NCI-H2081 (cell line): ENCODE data around the gene EIF2D.
"Not testable (repeated sequence)": the region's sequence is repeated elsewhere in the genome, so short reads cannot be mapped to it uniquely, and the experiment has no call there.

Experiments
- DNase-seq, 2 experiments: peaks; one replicate each; lab custom pipeline; 2025; lab: John Stamatoyannopoulos, UW

Gene EIF2D

GRCh38 chr1:206612129-206612876 is at the start of gene EIF2D:
EIF2D (minus strand) TSS chr1:206612465; CDS start chr1:206612342, 123 bp downstream.
- DNase-seq, result peak; percentile 96 to 97

DNA sequence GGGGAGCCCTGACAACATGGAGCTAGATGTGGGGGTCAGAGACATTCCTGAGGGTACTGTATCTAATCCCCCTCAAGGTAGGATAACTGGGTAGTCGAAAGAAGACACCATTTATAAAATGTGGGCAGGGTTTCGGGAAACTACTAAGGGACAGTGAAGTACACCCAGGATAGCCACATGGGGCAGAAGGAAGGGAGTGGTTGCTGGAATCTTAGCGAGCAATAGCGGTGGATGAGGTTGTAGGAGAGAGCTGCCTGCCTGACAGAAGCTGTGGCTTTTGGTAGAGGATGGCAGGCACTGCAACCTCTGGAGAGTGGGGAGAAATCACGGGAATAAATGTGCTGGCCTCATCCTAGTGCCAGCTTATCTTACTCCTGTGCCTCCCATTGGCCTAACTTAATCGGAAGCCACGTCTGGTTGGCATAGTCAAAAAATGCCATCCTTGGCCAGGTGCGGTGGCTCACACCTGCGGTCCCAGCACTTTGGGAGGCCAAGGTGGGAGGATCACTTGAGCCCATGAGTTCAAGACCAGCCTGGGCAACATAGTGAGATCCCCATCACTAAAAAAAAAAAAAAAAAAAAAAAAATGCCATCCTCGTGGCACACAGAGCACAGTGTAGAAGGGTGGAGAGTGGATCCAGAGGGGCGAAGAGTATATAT is 49.0 kb upstream of the EIF2D start:
- DNase-seq, result no peak

DNA sequence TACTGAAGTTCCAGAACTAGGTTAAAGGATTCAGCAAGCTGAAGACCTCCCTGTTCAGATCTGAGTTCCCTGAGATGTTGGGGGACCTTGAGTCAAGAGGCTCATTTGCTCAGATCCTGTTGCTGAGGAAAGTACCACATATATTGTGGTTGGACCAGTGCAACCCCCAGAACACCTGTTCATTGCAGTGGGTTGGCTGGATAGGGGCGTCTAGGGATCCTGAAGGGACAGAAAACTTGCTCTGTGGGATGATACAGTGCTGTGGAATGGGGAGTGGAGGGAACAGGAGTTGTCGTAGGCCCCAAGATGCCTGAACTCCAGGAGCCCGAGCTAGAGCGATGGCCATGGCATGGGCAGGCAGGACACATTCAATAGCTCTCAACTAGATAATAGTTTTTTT is 47.9 kb upstream of the EIF2D start:
- no peak for DNase-seq

- DNase-seq, result no peak
Measured at GRCh38 chr1:206658981-206659273, 46.7 kb upstream of the EIF2D start.

- no peak for DNase-seq
Measured at GRCh38 chr1:206658264-206658980, 46.2 kb upstream of the EIF2D start.

- no peak for DNase-seq
Measured at GRCh38 chr1:206657751-206658150, 45.5 kb upstream of the EIF2D start.

DNA sequence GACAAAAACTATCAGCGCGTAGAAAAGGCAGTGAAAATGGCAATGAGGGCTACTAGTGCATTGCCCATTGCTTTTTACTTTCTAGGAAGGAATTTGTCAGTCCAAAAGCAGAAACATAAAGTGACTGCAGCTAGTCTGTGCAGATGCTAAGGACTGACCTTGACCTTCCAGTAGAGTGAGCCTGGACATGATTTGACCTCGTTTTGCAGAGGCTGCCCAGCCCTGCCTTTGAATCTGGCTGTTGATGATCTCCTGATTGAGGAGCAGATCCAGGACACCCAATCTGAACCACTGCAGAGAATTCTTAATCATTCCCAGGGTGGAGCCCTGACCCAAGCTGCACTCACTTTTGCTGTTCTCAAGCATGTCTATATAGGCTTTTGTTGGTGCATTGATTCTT is 44.7 kb upstream of the EIF2D start:
- DNase-seq, result no peak

DNA sequence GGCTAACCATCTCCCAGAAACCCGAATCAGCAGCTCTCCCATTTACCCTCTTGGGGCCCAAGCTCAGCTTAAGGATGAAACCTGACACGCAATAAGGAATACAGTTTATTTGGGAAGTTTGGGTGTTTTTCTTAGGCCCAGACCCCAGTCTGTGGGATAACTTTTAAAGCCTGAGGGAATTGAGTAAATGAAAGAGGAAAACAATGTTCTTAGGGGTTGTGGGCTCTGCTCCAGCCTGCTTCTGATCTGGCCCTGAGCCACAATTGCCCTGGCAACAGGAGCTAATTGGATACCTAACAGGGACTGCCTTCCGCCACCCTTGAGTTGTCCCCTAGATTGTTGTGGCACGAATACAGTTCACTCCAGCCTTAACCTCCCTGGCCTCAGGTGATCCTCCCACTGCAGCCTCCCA is 43.2 kb upstream of the EIF2D start:
- peak; percentile 38 to 60 for DNase-seq

- DNase-seq, result no peak
Measured at GRCh38 chr1:206654828-206655227, 42.6 kb upstream of the EIF2D start.

DNA sequence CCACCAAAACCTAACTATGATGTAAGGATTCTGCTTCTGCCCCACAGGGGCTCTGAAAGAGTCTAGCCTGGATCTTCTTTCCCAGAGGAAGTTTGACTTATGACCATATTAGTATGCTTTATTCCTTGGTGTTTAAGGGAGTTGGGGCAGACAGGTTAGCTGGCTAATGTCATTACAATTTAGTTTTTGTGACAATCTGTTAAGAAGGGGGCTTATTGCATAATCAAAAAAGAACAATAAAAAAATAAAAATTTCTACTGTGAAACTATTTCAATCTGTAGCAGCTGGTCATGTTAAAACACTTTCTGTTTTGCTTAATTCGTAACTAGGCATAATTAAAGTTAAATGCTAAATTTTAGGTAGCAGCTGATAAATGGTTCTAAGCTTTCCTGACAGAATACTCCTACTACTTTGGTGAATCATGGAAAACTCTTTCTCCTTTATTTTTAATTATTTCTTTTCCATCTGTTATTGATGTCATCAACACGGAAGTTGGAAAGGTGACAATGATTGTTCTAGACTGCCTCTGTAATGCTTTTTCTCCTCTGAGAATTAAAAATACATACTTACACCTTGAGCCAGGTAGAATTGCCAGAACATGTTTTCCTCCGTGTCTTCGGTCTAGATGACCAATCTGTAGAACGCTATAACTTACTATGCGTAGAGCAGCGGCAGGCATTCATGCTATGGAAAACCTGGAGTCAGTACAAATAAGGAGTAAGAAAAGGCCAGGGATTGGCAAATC is 41.6 kb upstream of the EIF2D start:
- no peak for DNase-seq

GRCh38 chr1:206651958-206652890 is 40.0 kb upstream of the EIF2D start:
- DNase-seq, result no peak

DNA sequence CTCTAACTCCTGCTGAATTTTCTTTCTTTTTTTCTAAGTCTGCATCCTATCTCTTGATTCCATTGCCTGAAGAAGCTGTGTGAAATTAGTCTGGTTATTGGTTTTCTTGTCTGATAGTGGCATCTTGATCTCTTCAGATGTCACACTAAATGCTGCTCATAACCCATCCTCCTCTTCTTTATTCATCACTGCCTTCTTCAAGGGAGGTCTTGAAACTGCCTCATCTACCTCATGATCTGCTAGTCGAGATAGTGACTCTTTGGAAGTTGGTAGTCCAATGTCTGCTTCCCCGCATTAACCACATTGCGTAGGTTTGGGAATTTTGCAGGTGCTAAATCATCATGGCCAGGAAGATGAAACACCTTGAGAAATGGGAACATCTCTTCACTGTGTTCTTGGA is 38.7 kb upstream of the EIF2D start:
- DNase-seq, result no peak

DNA sequence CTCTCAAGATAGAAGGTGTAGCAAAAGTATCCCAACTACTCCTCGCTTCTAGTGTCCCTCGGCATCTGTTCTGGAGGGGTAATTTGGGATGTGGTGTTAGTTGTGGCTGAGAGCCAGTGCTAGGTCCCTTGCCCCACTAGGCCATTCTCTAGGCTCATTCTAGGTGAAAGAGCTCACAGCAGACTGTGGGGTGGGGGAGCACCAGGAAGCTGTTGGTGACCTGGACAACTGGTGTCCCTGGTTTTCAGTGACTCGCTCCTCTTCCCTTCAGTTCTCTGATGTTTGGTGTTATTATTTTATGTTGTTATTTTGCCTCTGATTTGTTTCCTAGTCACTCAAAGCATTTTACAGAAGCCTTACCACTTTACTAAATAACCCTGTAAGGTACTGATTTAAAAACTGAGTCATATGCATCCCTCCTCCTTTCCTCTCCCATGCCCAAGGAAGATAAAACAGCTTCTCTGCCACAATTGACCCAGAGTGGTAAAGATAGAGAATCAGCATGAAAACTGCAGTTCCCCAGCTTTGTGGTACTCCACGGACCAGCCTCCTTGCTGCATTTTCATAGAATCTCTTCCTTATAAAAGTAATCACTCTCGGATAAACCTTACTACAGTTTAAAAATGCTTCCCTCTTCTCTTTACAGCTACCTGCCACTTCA is 37.1 kb upstream of the EIF2D start:
- DNase-seq, result no peak

DNA sequence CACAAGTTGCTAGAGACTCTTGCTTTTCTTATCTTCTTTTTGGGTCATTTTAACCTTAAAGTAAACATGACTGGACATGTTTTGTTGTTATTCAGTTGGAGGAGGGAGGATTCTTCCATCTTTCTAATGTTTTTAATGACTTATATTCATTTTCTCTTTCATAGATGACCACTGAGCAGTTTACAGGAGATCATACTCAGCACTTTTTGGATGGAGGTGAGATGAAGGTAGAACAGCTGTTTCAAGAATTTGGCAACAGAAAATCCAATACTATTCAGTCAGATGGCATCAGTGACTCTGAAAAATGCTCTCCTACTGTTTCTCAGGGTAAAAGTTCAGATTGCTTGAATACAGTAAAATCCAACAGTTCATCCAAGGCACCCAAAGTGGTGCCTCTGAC is 35.0 kb upstream of the EIF2D start:
- no peak for DNase-seq

DNA sequence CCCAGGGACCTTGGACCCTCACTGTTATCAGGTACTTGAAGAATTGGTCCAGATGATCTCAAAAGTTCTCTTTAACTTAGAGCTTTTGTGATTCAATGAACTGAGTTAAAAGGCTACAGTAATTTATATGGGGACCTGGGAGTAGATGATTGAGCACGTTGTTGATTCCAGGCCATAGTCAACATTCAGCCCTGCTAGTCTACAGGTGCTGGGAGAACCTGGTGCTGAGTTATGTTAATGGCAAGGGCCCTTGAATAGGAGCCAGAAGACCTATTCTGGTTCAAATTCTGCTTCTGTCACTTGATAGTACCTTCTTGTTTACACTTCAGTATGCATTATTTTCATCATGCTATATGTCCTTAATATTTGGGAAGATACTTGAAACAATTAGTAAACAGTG is 34.2 kb upstream of the EIF2D start:
- no peak for DNase-seq

DNA sequence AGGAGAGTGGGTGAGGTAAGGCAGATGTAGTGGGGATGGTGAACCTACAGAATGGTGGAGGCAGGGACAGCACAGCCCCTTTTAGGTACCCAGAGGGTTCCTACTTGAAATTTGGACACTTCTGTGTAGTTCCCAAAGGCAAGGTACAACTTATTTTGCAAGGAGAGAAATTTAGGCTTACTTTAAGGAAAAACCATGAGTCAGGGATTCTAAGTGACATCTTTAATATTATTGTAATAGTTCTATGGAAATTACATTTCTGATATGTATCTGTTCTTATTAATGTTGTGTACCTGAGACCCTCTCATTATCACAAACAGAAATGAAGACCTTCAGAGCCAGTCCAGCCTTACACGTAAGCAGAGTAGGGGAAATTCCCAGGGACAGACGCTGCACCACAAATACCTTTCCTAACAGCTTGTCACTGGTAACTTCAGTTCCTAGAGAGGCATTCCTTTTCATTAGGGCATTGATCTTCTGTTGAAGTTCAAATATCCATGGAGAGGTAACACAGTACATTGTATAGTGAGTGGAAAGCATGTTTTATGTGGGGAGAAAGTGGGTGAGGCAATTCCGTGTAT is 30.9 kb upstream of the EIF2D start:
- DNase-seq, result no peak

- DNase-seq, result not testable (repeated sequence)
Measured at GRCh38 chr1:206642074-206642473, 29.8 kb upstream of the EIF2D start.

DNA sequence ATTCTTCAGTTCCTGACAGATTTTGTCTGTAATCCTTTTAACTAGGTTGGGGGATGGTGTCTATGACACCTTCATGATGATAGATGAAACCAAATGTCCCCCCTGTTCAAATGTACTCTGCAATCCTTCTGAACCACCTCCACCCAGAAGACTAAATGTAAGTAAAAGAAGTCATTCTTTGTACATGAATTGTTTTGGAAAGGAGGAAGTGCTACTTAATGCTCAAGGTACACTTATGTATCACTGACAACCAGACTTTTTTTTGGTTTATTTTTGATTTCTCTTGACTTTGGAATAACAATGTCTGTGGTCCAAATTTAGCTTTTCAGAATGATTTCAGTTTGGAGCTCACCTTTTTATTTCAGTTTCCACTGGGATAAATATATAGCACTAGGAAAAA is 25.3 kb upstream of the EIF2D start:
- no peak for DNase-seq

DNA sequence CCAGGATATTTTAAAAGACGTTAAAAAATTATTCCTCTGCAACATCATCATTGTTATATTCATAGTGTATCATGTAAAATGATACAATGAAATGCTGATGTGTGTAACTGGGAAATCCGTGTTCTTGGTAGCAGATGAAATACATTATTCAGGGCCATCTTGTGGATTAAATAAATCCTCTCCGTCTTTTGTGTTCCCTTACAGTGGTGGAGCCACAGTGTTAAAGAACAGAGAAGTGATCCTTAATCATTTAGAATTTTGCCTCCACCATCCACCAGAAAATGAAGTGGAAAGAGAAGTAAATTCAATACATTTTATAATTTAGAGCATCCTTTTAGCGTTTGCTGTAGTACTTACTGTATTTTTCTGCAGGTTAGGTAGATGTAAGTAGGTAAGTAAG is 24.4 kb upstream of the EIF2D start:
- no peak for DNase-seq

- no peak for DNase-seq
Measured at GRCh38 chr1:206635978-206636345, 23.7 kb upstream of the EIF2D start.
